K562 (cell line): Measurements from ENCODE around the gene FAM193A. TPM values are rescaled to one million over a fixed set of nuclear protein-coding genes. Genes with fewer than 3 reads are reported as not detected.

Experiments
- ASH1L ChIP-seq: fragments of 450-650 bp; IDR thresholded peaks from 2 replicates; pipeline ENCODE4 v1.6.1; 2018; ENCODE audit warnings: borderline replicate concordance, mild to moderate bottlenecking, low read depth; ENCODE audit not compliant: partially characterized antibody
- ATF2 ChIP-seq: sonication (generic); formaldehyde crosslinking; IDR thresholded peaks from 2 replicates; pipeline ENCODE4 v1.8.1; 2022; ENCODE audit warnings: missing genetic modification reagents
- FOXJ3 ChIP-seq: sonication (generic); formaldehyde crosslinking; IDR thresholded peaks from 2 replicates; pipeline ENCODE4 v1.4.0; 2020; ENCODE audit warnings: mild to moderate bottlenecking, missing genetic modification reagents
- GTF2A2 ChIP-seq: IDR thresholded peaks from 2 replicates; pipeline ENCODE4 v1.6.1; 2016; ENCODE audit warnings: mild to moderate bottlenecking, missing genetic modification characterization, missing compliant biosample characterization
- HEY1 ChIP-seq: fragments of 250-450 bp; sonication (Bioruptor Pico); IDR thresholded peaks from 2 replicates; pipeline ENCODE4 v1.5.0; 2020; ENCODE audit warnings: mild to moderate bottlenecking, moderate library complexity, borderline replicate concordance
- HOMEZ ChIP-seq: fragments of 250-450 bp; sonication (Bioruptor Pico); IDR thresholded peaks from 2 replicates; pipeline ENCODE4 v1.4.0; 2020; ENCODE audit warnings: mild to moderate bottlenecking, moderate library complexity
- MTA1 ChIP-seq: fragments of 450-650 bp; IDR thresholded peaks from 2 replicates; pipeline ENCODE4 v1.6.1; 2017; ENCODE audit warnings: borderline replicate concordance
- NCOA1 ChIP-seq: fragments of 450-650 bp; IDR thresholded peaks from 2 replicates; pipeline ENCODE4 v1.6.1; 2016; ENCODE audit warnings: low read depth
- PHF21A ChIP-seq: fragments of 450-650 bp; IDR thresholded peaks from 2 replicates; pipeline ENCODE4 v1.6.1; 2017; ENCODE audit warnings: low read depth, borderline replicate concordance
- POLR2AphosphoS5 ChIP-seq: IDR thresholded peaks from 2 replicates; pipeline ENCODE4 v1.6.1; 2011; ENCODE audit warnings: mild to moderate bottlenecking, low read depth, low read length, moderate library complexity; ENCODE audit not compliant: control insufficient read depth, insufficient read depth
- POLR2H ChIP-seq: IDR thresholded peaks from 2 replicates; pipeline ENCODE4 v1.6.1; 2016; ENCODE audit warnings: missing genetic modification characterization, low read depth, mild to moderate bottlenecking, control low read depth, missing compliant biosample characterization, moderate library complexity
- POU5F1 ChIP-seq: fragments of 150-350 bp; IDR thresholded peaks from 2 replicates; pipeline ENCODE4 v1.6.1; 2014; ENCODE audit warnings: borderline replicate concordance, low read length, low read depth, mild to moderate bottlenecking; ENCODE audit not compliant: partially characterized antibody
- PURB ChIP-seq: sonication (generic); formaldehyde crosslinking; IDR thresholded peaks from 2 replicates; pipeline ENCODE4 v1.9.0; 2021; ENCODE audit warnings: low read depth, mild to moderate bottlenecking, missing genetic modification reagents
- RFX7 ChIP-seq: fragments of 250-450 bp; sonication (Bioruptor Pico); IDR thresholded peaks from 2 replicates; pipeline ENCODE4 v1.5.1; 2021; ENCODE audit warnings: mild to moderate bottlenecking
- SIN3A ChIP-seq, 2 experiments: fragments of 150-350 bp in 1 of 2; IDR thresholded peaks; 2 replicates each; pipeline ENCODE4 v1.6.1; 2011 to 2016; ENCODE audit warnings: borderline replicate concordance in 2 of 2, low read depth in 2 of 2, low read length in 2 of 2, mild to moderate bottlenecking in 2 of 2, moderate library complexity in 2 of 2; ENCODE audit not compliant: control insufficient read depth in 1 of 2
- SIX5 ChIP-seq, 2 experiments: IDR thresholded peaks; 2 replicates each; pipeline ENCODE4 v1.6.1; 2011; ENCODE audit warnings: low read length in 2 of 2, borderline replicate concordance in 1 of 2, low read depth in 1 of 2, mild to moderate bottlenecking in 1 of 2, moderate library complexity in 1 of 2; ENCODE audit not compliant: insufficient read depth in 1 of 2
- ZBTB26 ChIP-seq: fragments of 450-650 bp; formaldehyde crosslinking; IDR thresholded peaks from 2 replicates; pipeline ENCODE4 v1.4.0; 2022; ENCODE audit warnings: missing genetic modification characterization
- ZKSCAN8 ChIP-seq: fragments of 200-800 bp; sonication (Bioruptor generic); IDR thresholded peaks from 2 replicates; pipeline ENCODE4 v1.6.1; 2016; ENCODE audit warnings: missing genetic modification characterization, missing compliant biosample characterization
- polyA plus RNA-seq, 8 experiments: library from polyadenylated mRNA; depleted of rRNA in 4 of 8; stranded (reverse) in 5 of 8; unstranded in 3 of 8; fragments of >200 nt; fragmentation: Nextera tagmentation in 2 of 8; fragmentation: Illumina TruSeq in 1 of 8; extraction: Ambion mirVana in 2 of 8; extraction: Trizol in 1 of 8; gene quantifications; 2 replicates each; pipeline versions ENCODE4 v1.2.1 to v1.2.3, GENCODE V29; 2011 to 2014; ENCODE audit warnings: inconsistent platforms in 1 of 8, missing spikeins in 1 of 8
- total RNA-seq, 7 experiments: library from RNA; depleted of rRNA in 6 of 7; stranded (reverse); fragments of >200 nt in 6 of 7; fragmentation: Illumina TruSeq in 2 of 7; extraction: Trizol in 2 of 7; gene quantifications; 2 replicates each; pipeline versions ENCODE4 v1.2.1 to v1.2.3, GENCODE V29; 2011 to 2021; ENCODE audit warnings: low replicate concordance in 1 of 7

FAM193A gene
- total and polyA plus RNA-seq, 9 of the 15 experiments (the other 6 are each of a cell fraction or from before 2014, with no cell fraction given) = 0.46 to 24.6 (median 9.6) TPM

- TF ChIP-seq FOXJ3 (no peak), NCOA1 (no peak), ATF2 (CRISPR knock-in tag) (no peak), ZKSCAN8 (CRISPR knock-in tag) (no peak), SIN3A (IDR thresholded peaks at IDR 0.05; ENCODE audit: borderline replicate concordance in 2 of 2, control insufficient read depth in 1 of 2, low read depth in 2 of 2, low read length in 2 of 2) (peak in 1 of 2 experiments; percentile 37; a peak in 1 of 4 replicates), POU5F1 (no peak), ZBTB26 (no peak), HEY1 (no peak), POLR2H (tag) (no peak), PHF21A (no peak), ASH1L (no peak), POLR2AphosphoS5 (peak; percentile 27; the same call in 1 of the 2 replicates), HOMEZ (CRISPR knock-in tag) (no peak), MTA1 (no peak), SIX5 (IDR thresholded peaks at IDR 0.05; ENCODE audit: borderline replicate concordance in 1 of 2, insufficient read depth in 1 of 2, low read depth in 1 of 2, low read length in 2 of 2) (no peak), PURB (CRISPR knock-in tag) (no peak), RFX7 (CRISPR knock-in tag) (no peak), GTF2A2 (tag) (no peak)
Measured at GRCh38 chr4:2535376-2536192, 863 bp upstream of the FAM193A start (continued).
